NK-92 (cell line): ENCODE data around the gene CDKN2D.

Experiments
- DNase-seq: peaks from one replicate; lab custom pipeline; 2025; ENCODE audit not compliant: unreplicated experiment; lab: John Stamatoyannopoulos, UW

CDKN2D gene

GRCh38 chr19:10521461-10522171 is 47.2 kb downstream of the CDKN2D start:
- DNase-seq, result no peak

- DNase-seq, result no peak
These were observed 48.0 kb downstream of the CDKN2D start for GRCh38 chr19:10520652-10521318.

- DNase-seq, result no peak
These were observed 49.4 kb downstream of the CDKN2D start for GRCh38 chr19:10519421-10519820.

DNA sequence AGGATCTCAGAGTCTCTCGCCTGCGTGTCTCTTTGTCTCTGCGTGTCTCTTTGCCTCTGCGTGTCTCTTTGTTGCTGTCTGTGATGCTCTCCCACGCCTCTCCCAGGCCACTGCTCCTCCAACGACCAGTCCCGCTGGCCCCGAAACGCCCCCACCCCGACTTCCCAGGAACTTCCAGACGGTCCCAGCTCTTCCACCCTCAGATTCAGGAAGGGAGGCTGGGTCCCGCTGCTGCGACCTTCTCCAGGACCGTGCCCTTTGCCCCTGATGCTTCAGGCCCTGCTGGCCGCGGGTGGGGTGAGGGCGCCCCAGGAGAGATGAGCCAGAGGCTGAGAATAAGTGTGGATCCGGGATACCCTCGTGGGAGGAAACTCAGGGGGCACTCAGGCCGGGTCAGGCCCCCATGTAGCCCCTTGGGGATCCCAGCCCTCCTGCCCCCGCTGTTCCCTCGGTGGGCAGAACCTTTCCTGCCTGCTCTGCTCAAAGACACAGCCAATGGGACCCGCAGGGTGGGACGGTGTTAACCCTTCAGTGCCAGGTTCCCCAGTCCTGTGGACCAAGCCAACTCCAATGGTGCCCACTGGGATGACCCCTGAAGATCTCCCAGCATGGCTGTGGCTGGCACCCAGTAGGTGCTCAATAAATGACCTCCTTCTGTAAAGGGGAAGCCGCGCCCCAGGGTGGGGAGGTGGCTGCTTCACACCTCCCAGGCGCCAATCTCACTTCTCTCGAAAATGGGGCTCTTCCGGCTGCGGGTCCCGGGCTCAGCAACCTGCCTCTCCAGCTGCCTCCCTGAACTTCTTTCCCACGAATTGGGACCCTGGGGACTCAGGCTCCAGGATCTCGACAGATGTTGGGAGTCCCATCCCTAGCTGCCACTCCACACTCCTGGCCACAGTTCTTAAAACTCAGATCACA is 50.1 kb downstream of the CDKN2D start:
- DNase-seq, result no peak

GRCh38 chr19:10517760-10518443 is 50.9 kb downstream of the CDKN2D start:
- no peak for DNase-seq

DNA sequence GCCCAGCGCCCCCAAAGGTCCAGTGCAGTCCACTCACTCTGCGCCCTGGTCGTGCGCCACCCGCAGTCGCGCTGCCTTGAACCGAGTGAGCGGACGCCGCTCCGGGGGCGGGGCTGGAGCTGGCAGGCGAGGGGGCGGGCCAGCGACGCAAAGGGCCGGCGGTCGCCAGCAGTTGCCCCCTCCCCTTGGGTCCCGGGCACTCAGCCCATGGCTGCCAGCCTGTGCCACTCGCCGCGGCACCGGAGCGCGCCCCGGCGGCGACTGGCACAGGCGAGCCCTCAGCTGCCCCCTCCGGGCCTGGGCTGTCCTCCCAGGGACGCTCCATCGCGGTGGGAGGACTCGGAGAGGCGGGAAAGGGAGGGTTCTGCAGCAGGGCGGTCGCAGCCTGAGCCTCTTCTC is 51.4 kb downstream of the CDKN2D start, which contains the start of gene S1PR5:
S1PR5 (minus strand) TSS at position 87 of the 399 bp plus-strand sequence. CDS start 2,436 bp downstream, outside the sequence.
- no peak for DNase-seq

GRCh38 chr19:10516671-10517286 is 52.0 kb downstream of the CDKN2D start:
- DNase-seq, result no peak
